PC-9 (cell line): ENCODE results near the gene MRPL48. TPM values are rescaled to one million over a fixed set of nuclear protein-coding genes. Genes with fewer than 3 reads are reported as not detected.

ENCODE experiments used
- BruUV-seq: library from RNA; stranded (reverse); fragments of 400-500 nt; replicated peaks from 2 replicates; lab custom pipeline; 2021; lab: Mats Ljungman, UMichigan
- CTCF ChIA-PET: fragments of 300-600 bp; sonication (Branson Sonifier 250); formaldehyde crosslinking; loops from one replicate; lab custom pipeline; 2022; ENCODE audit warnings: antibody characterized with exemption; lab: Charles Lee
- POLR2A ChIA-PET: fragments of 300-600 bp; sonication (Branson Sonifier 250); formaldehyde crosslinking; loops from one replicate; lab custom pipeline; 2022; ENCODE audit warnings: antibody characterized with exemption; ENCODE audit not compliant: unreplicated experiment; lab: Charles Lee
- DNase-seq, 2 experiments: peaks; one replicate each; pipeline versions ENCODE4 v3.0.0 to v3.0.0-alpha.2; 2015 to 2022; ENCODE audit warnings: mixed read lengths in 1 of 2
- H2AFZ ChIP-seq: fragments of 200-600 bp; sonication (generic); 2 replicates; pipeline ENCODE4 v1.8.1; 2017; ENCODE audit warnings: antibody characterized with exemption
- H3F3A ChIP-seq: fragments of 200-600 bp; sonication (generic); 2 replicates; pipeline ENCODE4 v1.8.1; 2017; ENCODE audit warnings: antibody characterized with exemption, mild to moderate bottlenecking, low read depth; ENCODE audit not compliant: insufficient read depth
- H3K27ac ChIP-seq: fragments of 200-600 bp; sonication (generic); 2 replicates; pipeline ENCODE4 v1.6.1; 2016; ENCODE audit warnings: mixed run types
- H3K27me3 ChIP-seq: fragments of 200-600 bp; sonication (generic); 2 replicates; pipeline ENCODE4 v1.6.1; 2016; ENCODE audit warnings: low read depth, mixed run types; ENCODE audit not compliant: insufficient read depth
- H3K36me3 ChIP-seq: fragments of 200-600 bp; sonication (generic); 2 replicates; pipeline ENCODE4 v1.6.1; 2016; ENCODE audit warnings: low read depth, mixed run types
- H3K4me1 ChIP-seq: fragments of 200-600 bp; sonication (generic); replicated peaks from 2 replicates; pipeline ENCODE4 v1.6.1; 2016; ENCODE audit warnings: mixed run types; ENCODE audit not compliant: insufficient read depth
- H3K4me2 ChIP-seq: fragments of 200-600 bp; sonication (generic); 2 replicates; pipeline ENCODE4 v1.6.1; 2017; ENCODE audit warnings: mixed run types
- H3K4me3 ChIP-seq: fragments of 200-600 bp; sonication (generic); 2 replicates; pipeline ENCODE4 v1.6.1; 2016; ENCODE audit warnings: mixed run types
- H3K79me2 ChIP-seq: fragments of 200-600 bp; sonication (generic); 2 replicates; pipeline ENCODE4 v1.6.1; 2017; ENCODE audit warnings: low read depth, mixed run types
- H3K9me2 ChIP-seq: fragments of 200-600 bp; sonication (generic); 2 replicates; pipeline ENCODE4 v1.8.1; 2017; ENCODE audit warnings: mild to moderate bottlenecking; ENCODE audit not compliant: insufficient read depth
- H3K9me3 ChIP-seq: fragments of 200-600 bp; sonication (generic); 2 replicates; pipeline ENCODE4 v1.8.1; 2016; ENCODE audit warnings: low read depth; ENCODE audit not compliant: insufficient read depth
- H4K20me1 ChIP-seq: fragments of 200-600 bp; sonication (generic); 2 replicates; pipeline ENCODE4 v1.8.1; 2017; ENCODE audit not compliant: insufficient read depth
- CTCF ChIP-seq: fragments of 200-600 bp; sonication (generic); conservative IDR thresholded peaks from 2 replicates; pipeline ENCODE4 v1.6.1; 2017; ENCODE audit warnings: mixed run types, antibody characterized with exemption, mild to moderate bottlenecking, moderate library complexity
- EZH2 ChIP-seq: fragments of 200-600 bp; sonication (generic); IDR thresholded peaks from 2 replicates; pipeline ENCODE4 v1.8.0; 2017; ENCODE audit warnings: antibody characterized with exemption, low read depth
- intact Hi-C: fragments of 100-400 bp; cut with micrococcal nuclease; formaldehyde crosslinking; loops from one replicate; pipeline ENCODE4 v1.10.0; 2022; ENCODE audit not compliant: unreplicated experiment
- total RNA-seq: library from RNA; stranded (reverse); gene quantifications from 2 replicates; pipeline ENCODE4 v1.2.3, GENCODE V29; 2021

Gene MRPL48
- total RNA-seq, 1 experiment from 2014 or later, result 64.5 TPM

- Histone ChIP-seq H4K20me1 (no peaks in the 10 kb centered on the region), H3K9me2 (no peaks in the 10 kb centered on the region), H3F3A (peaks cover 3% of the 10 kb centered on the region; the same call in 1 of the 2 replicates), H3K36me3 (no peaks in the 10 kb centered on the region), H2AFZ (no peak overlapping the region), H3K27me3 (no peaks in the 10 kb centered on the region), H3K4me2 (no peak overlapping the region), H3K9me3 (no peaks in the 10 kb centered on the region), H3K79me2 (no peaks in the 10 kb centered on the region), H3K4me3 (no peak overlapping the region), H3K4me1 (no peaks in the 10 kb centered on the region), H3K27ac (no peak overlapping the region)
- intact Hi-C loops, result no loop called here
- BruUV-seq, result no TSS peak
- no peak for TF ChIP-seq EZH2
- TF ChIP-seq CTCF, result no peak
- ChIA-PET POLR2A (no interaction called here), CTCF (interaction anchor here (0.6 kb wide), 1 partner anchor 450 kb away, joined by 5 read pairs; no protein-coding TSS in a partner anchor)
- no peak for DNase-seq
Measured at GRCh38 chr11:73801136-73801535, 13.5 kb downstream of the MRPL48 start.

GRCh38 chr11:73804712-73805111 is 17.0 kb downstream of the MRPL48 start:
- Histone ChIP-seq H3K27me3 (no peaks in the 10 kb centered on the region), H3K4me2 (no peak overlapping the region), H3K9me2 (no peaks in the 10 kb centered on the region), H3K36me3 (peaks cover 7% of the 10 kb centered on the region; the same call in 1 of the 2 replicates), H3K9me3 (no peaks in the 10 kb centered on the region), H3K4me3 (no peak overlapping the region), H3K27ac (no peak overlapping the region), H3F3A (peaks cover 4% of the 10 kb centered on the region; the same call in 1 of the 2 replicates), H4K20me1 (no peaks in the 10 kb centered on the region), H2AFZ (no peak overlapping the region), H3K79me2 (no peaks in the 10 kb centered on the region), H3K4me1 (no peaks in the 10 kb centered on the region)
- intact Hi-C loops, result no loop called here
- BruUV-seq, result no TSS peak
- no peak for DNase-seq
- no peak for TF ChIP-seq CTCF
- TF ChIP-seq EZH2, result no peak
- CTCF ChIA-PET, result no interaction called here
- POLR2A ChIA-PET, result no interaction called here

- peaks cover 13% of the 10 kb centered on the region; the same call in 1 of the 2 replicates for H3K36me3 ChIP-seq
- H4K20me1 ChIP-seq, result no peaks in the 10 kb centered on the region
- H3K27me3 ChIP-seq, result no peaks in the 10 kb centered on the region
- H3K4me2 ChIP-seq, result no peak overlapping the region
- H3F3A ChIP-seq, result peaks cover 4% of the 10 kb centered on the region; the same call in 1 of the 2 replicates
- no peaks in the 10 kb centered on the region for H3K9me2 ChIP-seq
- ChIA-PET CTCF (no interaction called here), POLR2A (no interaction called here)
- no peaks in the 10 kb centered on the region for H3K79me2 ChIP-seq
- no peak overlapping the region for H3K4me3 ChIP-seq
- H2AFZ ChIP-seq, result no peak overlapping the region
- H3K4me1 ChIP-seq, result no peaks in the 10 kb centered on the region
- no peaks in the 10 kb centered on the region for H3K9me3 ChIP-seq
- intact Hi-C loops, result no loop called here
- no TSS peak for BruUV-seq
- H3K27ac ChIP-seq, result no peak overlapping the region
- TF ChIP-seq CTCF, result no peak
- no peak for TF ChIP-seq EZH2
- no peak for DNase-seq
Measured at GRCh38 chr11:73808052-73808451, 20.4 kb downstream of the MRPL48 start.
